ENCODE measurements around the gene GUSB. TPM values are rescaled to one million over a fixed set of nuclear protein-coding genes. Genes with fewer than 3 reads are reported as not detected.

GUSB gene
- total and polyA plus RNA-seq, 7 donors = 9.3 to 18.8 (median 12.0) TPM

DNA sequence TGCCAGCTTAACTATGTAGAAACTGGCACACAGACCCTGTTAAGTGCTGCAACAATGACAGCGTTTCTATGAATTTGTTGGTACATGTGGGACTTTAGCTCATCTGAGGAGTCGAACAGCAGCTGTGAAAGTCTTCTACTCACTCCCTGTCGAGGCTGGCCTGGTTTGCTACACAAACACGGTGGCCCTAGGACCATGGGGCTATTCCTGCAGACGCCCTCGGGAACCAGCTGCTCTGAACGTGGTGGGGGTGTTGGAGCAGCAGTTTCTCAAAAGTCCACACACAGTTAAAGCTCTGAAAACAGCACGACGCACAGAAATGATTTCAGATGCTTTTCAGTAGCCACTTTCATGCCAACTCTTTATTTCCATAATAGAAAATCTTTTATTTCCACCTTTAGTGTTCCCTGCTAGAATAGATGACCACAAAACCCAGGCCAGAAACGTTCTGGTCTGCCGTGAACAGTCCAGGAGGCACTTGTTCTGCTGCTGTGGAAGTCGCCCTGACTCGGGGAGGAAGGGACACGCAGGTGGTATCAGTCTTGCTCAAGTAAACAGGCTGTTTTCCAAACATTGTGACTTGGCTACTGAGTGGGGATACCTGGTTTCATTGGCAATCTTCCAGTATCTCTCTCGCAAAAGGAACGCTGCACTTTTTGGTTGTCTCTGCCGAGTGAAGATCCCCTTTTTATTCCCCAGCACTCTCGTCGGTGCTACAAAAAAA, 21.5 kb downstream of the GUSB start:
- TF ChIP-seq, protein P1, sequence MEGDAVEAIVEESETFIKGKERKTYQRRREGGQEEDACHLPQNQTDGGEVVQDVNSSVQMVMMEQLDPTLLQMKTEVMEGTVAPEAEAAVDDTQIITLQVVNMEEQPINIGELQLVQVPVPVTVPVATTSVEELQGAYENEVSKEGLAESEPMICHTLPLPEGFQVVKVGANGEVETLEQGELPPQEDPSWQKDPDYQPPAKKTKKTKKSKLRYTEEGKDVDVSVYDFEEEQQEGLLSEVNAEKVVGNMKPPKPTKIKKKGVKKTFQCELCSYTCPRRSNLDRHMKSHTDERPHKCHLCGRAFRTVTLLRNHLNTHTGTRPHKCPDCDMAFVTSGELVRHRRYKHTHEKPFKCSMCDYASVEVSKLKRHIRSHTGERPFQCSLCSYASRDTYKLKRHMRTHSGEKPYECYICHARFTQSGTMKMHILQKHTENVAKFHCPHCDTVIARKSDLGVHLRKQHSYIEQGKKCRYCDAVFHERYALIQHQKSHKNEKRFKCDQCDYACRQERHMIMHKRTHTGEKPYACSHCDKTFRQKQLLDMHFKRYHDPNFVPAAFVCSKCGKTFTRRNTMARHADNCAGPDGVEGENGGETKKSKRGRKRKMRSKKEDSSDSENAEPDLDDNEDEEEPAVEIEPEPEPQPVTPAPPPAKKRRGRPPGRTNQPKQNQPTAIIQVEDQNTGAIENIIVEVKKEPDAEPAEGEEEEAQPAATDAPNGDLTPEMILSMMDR (IDR thresholded peaks at IDR 0.05) = no peak
- Histone ChIP-seq H3K27me3 (ENCODE audit: insufficient read depth in 3 of 3, low read length in 2 of 3) (no peaks in the 10 kb centered on the region), H3K9me3 (no peaks in the 10 kb centered on the region), H3K36me3 (ENCODE audit: insufficient read depth in 1 of 2, low read depth in 1 of 2) (peaks cover 10 to 90% of the 10 kb centered on the region in 2 donors), H3K4me1 (no peaks in the 10 kb centered on the region), H3K27ac (no peak overlapping the region), H3K4me3 (no peak overlapping the region)
- intact Hi-C loops (cut with DNase I) = no loop called here
- no peak for DNase-seq
- ATAC-seq = peak in 3 of 4 donors; percentile 56 to 73 (median 67)
- 49 to 64% (median 51%) methylated on average over 19 of the region's 19 CpGs for WGBS, 3 donors

DNA sequence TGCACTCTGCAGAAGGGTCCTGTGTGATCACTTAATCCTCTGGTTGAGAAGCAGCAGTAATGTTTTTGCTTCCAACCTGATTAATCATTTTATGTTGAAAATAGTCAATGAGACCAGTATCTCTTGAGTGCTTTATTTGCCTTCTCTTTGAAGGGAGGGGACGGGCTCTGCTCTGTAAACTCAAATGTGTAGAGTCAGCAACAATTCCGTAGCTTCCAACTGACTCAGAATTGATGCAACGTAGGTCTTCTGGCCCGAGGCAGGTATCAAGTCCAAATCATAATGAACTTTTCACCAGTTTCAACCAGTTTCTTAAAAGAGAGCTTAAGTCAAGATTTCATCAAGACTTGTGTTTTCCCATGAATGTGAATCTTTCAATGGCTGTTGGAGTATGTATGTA, 26.3 kb downstream of the GUSB start:
- Histone ChIP-seq H3K27me3 (ENCODE audit: insufficient read depth in 3 of 3, low read length in 2 of 3) (no peaks in the 10 kb centered on the region), H3K4me1 (no peaks in the 10 kb centered on the region), H3K9me3 (no peaks in the 10 kb centered on the region), H3K36me3 (ENCODE audit: insufficient read depth in 1 of 2, low read depth in 1 of 2) (peaks cover 11 to 60% of the 10 kb centered on the region in 2 donors), H3K4me3 (no peak overlapping the region), H3K27ac (no peak overlapping the region)
- ATAC-seq (no peak), DNase-seq (no peak)
- WGBS, 3 donors = 94 to 98% (median 95%) methylated on average over 4 of the region's 4 CpGs
- intact Hi-C loops (cut with DNase I) = no loop called here
- TF ChIP-seq, protein P1 (IDR thresholded peaks at IDR 0.05) = no peak

DNA sequence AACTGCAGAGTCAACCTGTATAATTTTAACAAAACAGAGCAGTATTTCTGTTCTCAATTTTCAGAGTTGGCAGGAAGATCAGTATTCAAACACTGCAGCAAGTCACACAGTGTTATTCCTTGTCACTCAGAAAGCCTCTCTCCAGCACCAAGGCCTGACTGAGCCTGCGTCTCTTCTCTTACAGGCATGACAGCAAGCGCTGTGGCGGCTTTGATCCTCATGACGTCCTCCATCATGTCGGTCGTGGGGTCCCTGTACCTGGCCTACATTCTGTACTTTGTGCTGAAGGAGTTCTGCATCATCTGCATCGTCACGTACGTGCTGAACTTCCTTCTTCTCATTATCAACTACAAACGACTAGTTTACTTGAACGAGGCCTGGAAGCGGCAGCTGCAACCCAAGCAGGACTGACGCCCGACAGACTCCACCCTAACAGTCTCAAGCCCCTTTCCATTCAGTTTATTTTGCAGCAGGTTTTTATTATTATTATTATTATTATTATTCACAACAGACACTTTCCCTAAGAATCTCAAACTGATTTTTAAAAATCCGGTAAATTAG, 28.0 kb downstream of the GUSB start:
- 90 to 92% (median 91%) methylated on average over 15 of the region's 15 CpGs for WGBS, 3 donors
- H3K27me3 ChIP-seq (ENCODE audit: insufficient read depth in 3 of 3, low read length in 2 of 3) = no peaks in the 10 kb centered on the region
- ATAC-seq = no peak
- no peaks in the 10 kb centered on the region for H3K9me3 ChIP-seq
- H3K27ac ChIP-seq = no peak overlapping the region
- no peak overlapping the region for H3K4me3 ChIP-seq
- peaks cover 4 to 43% of the 10 kb centered on the region in 2 donors for H3K36me3 ChIP-seq (ENCODE audit: insufficient read depth in 1 of 2, low read depth in 1 of 2)
- intact Hi-C loops (cut with DNase I) = no loop called here
- TF ChIP-seq, protein P1 (IDR thresholded peaks at IDR 0.05) = no peak
- no peak for DNase-seq
- H3K4me1 ChIP-seq = no peaks in the 10 kb centered on the region

DNA sequence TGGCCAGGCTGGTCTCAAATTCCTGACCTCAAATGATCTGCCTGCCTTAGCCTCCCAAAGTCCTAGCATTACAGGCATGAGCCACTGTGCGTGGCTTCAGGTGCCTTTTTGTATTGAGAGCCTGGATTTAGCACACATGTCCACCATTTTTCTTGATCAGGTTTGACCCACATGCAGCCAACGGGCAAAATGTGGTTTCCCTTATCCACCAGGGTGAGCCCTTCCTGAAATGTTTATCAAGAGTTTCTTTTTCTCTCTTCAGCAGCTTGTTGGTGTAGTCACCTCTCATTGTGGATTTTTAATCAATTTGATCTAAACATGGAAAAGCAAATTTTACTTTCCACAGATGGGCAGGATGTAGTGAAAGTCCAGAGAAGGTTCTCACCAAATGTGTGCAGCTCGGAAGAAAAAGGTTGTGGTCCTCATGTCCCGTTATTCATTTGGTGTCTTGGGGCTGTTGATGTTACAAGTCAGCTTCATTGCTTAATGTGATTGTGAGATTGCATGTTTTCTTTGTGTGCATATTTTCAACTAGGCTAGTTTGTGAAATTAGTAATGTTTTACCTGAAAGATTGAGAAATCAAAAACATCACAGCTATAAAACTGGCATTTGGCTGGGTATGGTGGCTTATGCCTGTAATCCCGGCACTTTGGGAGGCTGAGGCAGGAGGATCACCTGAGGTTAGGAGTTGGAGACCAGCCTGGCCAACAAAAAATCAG, 28.9 kb downstream of the GUSB start:
- H3K4me3 ChIP-seq = no peak overlapping the region
- intact Hi-C loops (cut with DNase I) = no loop called here
- no peak for DNase-seq
- H3K9me3 ChIP-seq = no peaks in the 10 kb centered on the region
- no peak overlapping the region for H3K27ac ChIP-seq
- no peaks in the 10 kb centered on the region for H3K27me3 ChIP-seq (ENCODE audit: insufficient read depth in 3 of 3, low read length in 2 of 3)
- 90 to 94% (median 93%) methylated on average over 5 of the region's 5 CpGs for WGBS, 3 donors
- ATAC-seq = no peak
- TF ChIP-seq, protein P1 (IDR thresholded peaks at IDR 0.05) = no peak
- H3K4me1 ChIP-seq = no peaks in the 10 kb centered on the region
- peaks cover 4 to 35% of the 10 kb centered on the region in 2 donors for H3K36me3 ChIP-seq (ENCODE audit: insufficient read depth in 1 of 2, low read depth in 1 of 2)
